HG03025 (cell line): Measurements from ENCODE around the gene NAV2.

ENCODE experiments used
- ATAC-seq: cut with Tn5 transposase; IDR thresholded peaks from one replicate; pipeline ENCODE4 v1.9.1; 2021; ENCODE audit warnings: mild to moderate bottlenecking, moderate library complexity; ENCODE audit not compliant: unreplicated experiment, low FRiP score

The NAV2 gene

GRCh38 chr11:19800162-19800561 lies 87.5 kb downstream of the NAV2 start:
- no peak for ATAC-seq

- no peak for ATAC-seq
Measured at GRCh38 chr11:19800714-19801519, 88.3 kb downstream of the NAV2 start.

- ATAC-seq = no peak
Measured at GRCh38 chr11:19802773-19803293, 90.2 kb downstream of the NAV2 start.

DNA sequence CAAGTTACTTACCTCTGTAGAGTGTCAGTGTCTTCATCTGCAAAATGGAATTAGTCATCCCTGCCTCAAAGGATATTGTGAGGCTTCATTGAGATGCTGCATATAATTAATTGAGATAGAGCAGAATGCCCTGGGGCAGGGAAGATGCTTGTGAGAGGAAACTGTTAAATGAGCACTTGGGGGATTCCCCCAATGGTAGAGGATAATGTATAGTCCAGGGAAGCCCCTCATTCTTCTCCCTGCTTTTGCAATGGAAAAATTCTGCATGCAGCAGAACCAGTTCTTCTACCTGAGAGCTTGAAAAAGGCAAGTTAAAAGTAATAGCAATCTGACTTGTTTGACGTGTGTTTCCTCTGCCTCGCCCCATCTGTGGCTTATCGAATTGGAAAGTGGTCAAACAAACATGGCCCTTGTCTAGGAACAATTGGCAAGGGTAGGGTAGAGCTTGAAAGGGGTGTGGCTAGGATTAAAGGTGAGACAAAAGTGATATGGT lies 90.9 kb downstream of the NAV2 start:
- no peak for ATAC-seq

DNA sequence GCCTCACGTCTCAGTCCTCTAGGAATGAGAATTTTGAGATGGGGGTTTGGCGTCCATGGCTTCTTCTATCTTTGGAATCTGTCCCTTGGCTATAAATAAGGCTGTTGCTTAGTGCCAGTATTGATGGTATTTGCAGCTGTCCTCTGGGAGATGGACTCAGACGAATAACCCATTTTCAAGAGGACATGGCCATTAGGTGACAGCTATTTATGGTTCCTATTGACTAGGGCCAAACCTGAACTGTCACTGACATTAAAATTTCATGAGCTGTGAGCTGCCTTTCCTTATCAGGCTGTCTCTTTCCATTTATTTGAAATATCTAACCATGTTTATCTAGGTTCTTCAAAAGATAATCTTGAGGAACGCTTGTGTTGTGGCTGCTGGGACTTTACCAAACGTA lies 92.7 kb downstream of the NAV2 start:
- ATAC-seq = no peak

DNA sequence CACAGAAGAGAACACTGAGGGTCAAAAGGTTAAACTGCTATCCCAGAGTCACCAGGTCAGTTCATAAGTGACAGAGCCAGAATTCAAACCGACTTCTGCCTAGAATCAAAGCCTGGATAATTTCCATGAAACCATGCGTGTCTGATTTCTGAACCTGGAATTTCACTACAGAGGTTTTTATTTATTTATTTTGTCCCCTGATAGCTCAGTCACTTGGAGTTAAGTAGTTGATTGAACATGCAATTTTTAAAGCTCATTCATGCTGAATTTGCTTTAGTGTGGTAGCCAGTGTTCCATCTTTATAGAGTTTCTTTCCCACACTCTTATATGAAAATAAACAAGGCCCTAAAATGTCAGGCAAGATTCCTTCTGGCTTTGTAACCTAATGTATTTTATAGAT lies 93.2 kb downstream of the NAV2 start:
- ATAC-seq = no peak

DNA sequence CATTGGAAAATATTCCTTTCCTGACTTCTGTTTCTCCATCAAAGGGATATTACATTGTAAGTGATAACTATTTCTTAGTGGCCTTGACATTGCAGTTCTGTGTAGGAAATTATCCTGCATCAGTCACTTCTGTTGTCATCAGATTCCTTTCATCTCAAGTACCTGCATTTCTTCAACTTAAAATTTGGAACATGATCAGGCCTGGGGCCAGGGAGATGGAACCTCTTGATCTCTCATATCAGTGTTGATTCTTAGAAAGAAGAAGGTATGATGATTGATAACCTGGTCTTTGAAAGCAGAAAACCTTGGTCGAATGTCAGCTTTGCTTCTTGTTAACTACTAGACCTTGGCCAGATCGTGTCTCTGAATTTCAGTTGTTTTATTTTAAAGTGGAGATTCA lies 93.6 kb downstream of the NAV2 start:
- no peak for ATAC-seq

DNA sequence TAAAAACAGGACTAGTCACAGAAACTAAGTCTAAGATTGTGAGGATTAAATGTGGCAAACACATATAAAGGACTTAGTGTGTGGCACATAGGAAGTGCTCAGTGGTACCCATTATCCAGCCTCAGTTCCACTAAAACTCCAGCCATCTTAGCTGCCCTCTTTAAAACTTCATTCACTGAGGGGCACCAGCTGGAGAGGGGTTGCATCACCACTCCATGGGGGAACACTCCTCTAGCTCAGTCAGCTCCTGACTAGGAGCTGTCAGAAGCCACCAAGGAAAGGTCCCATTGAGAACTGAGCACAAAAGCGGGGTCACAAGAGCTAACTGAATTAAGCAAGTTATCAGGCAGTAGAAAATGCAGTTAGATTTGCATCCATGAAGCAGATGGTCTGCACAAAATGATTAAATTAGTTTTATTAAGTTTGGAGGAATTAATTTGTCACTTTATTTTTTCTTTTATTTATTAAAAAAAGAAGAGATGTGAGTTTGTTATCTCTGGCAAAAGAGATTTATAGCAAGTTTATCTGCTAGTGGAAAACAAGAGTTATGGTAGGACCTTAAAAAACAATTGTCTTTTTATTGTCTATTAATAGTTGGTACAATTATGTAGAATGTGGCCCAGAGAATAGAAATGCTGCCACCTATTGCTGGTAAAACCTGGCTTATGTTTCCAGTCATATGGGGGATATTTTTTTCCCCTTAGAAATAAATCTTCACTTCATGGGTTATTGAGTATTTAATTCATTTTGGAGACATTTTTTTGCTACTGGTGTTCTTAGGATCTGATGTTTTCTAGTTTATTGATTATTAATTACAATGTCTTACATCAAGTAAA lies 95.7 kb downstream of the NAV2 start:
- no peak for ATAC-seq

GRCh38 chr11:19810852-19811251 lies 98.2 kb downstream of the NAV2 start:
- no peak for ATAC-seq

DNA sequence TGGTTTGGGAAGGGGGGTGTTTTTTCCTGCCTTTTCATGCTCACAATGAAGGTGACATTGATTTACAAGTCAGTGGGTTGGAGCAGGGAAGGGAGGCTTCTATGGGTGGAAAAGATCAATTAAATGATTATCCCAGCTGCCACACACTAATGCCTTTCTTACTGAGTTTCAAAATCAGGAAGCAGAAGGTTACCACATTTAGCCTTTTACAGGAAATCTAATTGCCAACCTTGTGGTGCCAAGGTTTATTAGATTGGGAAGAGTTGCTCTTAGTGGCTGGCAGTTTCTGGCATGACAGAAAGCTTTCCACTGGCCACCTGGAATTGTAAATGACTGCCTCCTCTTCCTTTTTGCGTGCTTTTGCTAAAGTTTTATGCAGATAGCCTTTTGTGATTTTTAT lies 98.7 kb downstream of the NAV2 start:
- no peak for ATAC-seq

DNA sequence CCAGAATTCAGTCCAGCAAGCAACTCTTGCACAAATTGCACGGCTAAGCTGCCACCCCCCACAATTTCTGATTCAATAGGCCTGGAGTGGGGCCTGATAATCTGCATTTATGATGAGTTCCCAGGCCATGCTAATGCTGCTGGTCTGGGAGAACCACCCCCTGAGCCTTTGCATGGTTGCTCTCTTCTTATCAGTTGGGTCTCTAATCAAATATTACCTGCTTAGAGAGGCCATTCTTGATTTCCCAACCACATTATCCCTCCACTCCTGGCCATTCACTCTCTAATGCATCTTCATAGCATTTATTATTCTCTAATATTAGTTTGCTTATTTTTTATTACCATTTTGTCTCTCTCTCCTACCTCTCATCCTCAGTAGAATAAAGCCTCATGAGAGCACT lies 99.5 kb downstream of the NAV2 start:
- ATAC-seq = no peak

DNA sequence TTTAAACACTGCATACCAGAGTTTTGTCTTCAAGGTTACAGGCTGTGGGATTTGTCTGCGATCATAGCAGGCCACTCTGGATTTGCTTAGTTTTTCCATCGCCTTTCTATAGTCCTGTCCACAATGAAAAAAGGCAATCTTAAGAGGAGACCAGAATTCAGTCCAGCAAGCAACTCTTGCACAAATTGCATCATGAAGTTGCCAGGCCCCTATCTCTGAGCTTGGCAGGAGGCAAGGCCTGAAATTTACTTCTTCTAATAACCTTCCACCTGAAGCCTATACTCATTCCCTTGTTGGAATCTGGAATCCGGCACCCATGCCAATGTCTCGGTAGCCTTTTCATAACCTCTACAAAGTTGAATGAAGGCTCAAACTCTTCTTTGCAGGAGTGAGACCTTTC lies 100.1 kb downstream of the NAV2 start:
- ATAC-seq = no peak

DNA sequence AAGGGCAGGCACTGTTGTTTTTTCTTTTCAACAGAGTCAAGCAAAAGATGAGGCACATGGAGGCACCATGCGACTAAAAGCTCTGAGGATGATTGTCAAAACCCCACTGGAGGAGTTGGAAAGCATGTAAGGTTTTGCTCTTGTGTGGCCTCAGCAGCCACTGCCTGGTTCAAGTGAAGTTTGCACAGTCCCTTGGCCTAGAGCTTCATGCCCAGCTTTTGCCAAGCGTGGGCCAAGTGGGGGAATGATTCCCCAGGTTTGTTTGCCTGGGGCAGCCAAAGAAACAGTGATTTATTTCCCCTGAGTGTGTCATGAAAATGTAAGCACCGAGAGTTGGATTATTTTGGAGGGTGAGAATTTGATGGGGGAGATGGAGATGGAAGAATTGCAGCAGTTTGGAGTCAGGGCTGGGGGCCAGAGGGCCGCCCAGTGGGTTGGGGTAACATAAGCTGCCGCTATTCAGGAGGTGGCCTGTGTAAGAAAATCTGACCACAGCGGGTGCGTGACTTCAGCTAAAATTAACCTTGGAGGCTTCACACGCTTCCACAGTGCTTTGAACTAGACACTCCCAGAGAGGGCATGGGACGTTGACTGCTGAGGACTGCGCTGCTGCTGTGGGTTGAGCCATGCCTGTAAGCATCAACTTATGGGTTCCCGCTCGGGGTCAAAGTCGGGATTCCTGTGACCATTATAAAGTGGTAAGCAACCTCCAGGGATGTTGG lies 100.7 kb downstream of the NAV2 start:
- ATAC-seq = no peak

DNA sequence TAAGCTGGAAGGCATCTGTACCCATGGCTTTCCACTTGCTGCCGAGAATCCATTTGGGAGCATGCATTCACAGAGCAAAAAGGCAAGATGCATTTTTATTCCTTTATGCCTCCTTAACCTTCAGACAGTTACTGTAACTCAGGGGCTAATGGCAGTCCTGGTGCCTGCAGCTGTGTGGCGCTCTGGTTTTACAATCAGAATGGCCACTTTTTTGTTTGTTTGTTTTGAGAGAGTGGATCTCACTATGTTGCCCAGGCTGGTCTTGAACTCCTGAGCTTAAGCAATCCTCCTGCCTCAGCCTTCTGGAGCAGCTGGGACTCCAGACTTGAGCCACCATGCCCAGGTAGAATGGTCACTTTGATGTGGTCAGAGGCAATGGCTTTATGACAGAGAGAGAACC lies 101.8 kb downstream of the NAV2 start:
- no peak for ATAC-seq

DNA sequence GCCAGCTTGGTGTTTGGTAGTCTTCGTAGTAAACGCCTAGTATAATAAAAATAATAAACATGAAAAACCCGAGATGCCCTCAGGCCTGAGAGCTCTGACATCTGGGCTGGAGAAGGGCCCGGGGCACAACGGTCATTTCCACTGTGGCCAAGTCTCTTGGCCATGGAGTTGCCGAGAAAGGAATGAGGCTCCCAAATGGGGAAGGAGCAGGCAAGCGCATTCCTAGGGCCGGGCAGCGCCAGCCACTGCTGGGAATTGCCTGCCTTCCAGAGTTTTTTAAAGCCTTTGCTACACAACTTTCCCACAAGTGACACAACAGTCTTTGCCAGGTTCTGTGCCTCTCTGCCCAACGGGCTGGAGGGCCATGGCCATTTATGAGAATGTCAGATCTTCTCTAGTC lies 103.4 kb downstream of the NAV2 start:
- ATAC-seq = no peak

- ATAC-seq = no peak
Measured at GRCh38 chr11:19816817-19817216, 104.2 kb downstream of the NAV2 start.

DNA sequence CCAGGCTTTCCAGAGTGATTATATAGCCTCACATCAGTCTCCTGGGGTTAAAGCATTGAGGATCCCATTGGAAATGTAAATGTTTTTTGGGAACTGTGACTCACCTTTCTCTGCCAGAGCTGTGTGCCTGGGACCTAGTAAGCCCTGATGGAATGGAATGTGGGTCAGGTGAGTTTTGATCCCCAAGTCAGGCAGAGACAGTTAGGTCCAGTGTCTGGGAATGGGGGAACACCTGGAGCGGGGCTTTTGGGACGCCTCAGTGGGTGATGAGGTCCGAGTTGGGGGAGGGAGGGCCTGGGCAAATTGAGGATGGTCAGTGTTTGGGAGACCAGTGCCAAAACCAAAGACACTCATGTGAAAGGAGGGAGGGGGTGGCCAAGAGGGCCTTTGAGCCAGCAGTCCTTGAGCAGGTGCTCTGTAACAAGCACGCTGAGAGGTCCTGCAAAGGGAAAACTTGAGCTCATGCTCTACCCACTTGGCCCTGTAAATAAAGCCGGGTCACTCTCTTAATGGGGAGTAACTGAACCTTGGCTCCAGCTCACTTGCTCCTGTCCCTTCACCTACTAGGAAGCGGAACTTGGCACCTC lies 104.7 kb downstream of the NAV2 start:
- ATAC-seq = no peak

DNA sequence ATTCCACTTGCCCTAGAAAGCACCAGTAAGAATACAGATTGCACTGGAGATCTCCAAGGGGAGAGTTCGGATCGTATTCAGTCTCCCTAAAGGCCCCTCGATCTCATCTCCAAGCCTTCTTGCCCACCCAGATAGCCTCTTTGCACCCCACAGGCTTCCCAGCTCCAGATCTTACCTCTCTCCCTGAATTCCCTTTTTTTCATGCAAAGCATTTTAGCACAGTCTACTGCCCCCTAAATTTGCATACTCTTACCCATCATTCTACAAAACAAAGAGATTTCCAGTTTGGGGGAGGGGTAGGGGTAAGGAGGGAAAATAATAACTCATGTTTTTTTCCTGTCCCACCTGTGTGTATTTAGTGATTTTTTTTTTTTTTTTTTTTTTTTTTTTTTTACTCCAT lies 105.2 kb downstream of the NAV2 start:
- no peak for ATAC-seq

DNA sequence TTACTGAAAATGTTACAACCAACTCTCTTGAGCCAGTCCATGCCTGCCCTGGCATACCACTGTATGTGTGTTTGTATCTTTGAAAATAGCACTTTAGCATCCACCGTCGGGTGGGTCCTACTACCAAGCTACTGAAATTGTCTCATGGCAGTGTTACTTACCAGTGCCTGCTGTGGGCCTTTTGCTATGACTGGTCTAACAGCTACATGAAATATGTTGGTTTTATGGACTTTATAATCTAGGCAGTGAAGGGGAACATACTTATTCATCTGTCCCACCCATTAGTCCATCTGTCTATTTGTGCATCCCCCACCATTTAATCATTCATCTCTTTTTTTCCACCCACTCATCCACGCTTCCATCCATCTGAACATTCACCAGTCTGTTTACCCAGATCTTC lies 106.0 kb downstream of the NAV2 start:
- no peak for ATAC-seq

- ATAC-seq = no peak
Measured at GRCh38 chr11:19819148-19819547, 106.5 kb downstream of the NAV2 start.
